ENCODE measurements around the gene GNAQ.
A peak's percentile ranks its signal among the peaks of the same experiment; 100 is the strongest.
"Not testable (repeated sequence)": the region's sequence is repeated elsewhere in the genome, so short reads cannot be mapped to it uniquely, and the experiment has no call there.

Gene GNAQ

DNA sequence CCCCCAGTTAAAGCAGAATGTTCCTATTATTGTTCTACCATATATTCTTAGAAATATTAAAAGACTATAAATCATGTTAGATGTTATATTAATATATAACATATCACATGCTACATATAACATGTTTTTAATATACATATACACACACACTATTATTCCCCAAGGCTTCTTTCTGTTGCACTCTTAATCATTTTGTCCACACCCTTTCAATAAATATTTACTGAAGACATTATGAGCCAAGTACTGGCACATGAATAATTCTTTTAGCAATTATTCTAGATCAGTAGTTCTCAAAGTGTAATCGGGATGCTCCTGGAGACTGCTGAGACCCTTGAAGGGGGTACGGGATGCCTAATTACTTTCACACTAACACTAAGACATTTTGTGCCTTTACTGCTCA is 143.9 kb downstream of the GNAQ start:
- 94% methylated on average over 2 of the region's 2 CpGs for WGBS
- Histone ChIP-seq H3K4me1 (ENCODE audit: insufficient read depth, low read length) (peaks cover 45% of the 10 kb centered on the region), H3K36me3 (ENCODE audit: insufficient read depth, low read length) (no peaks in the 10 kb centered on the region), H3K4me3 (ENCODE audit: low read length) (no peak overlapping the region), H3K9me3 (ENCODE audit: insufficient read depth, low read depth, low read length) (no peaks in the 10 kb centered on the region), H3K9ac (ENCODE audit: low read depth, low read length) (no peak overlapping the region), H3K27ac (ENCODE audit: low read depth, low read length) (no peak overlapping the region), H3K27me3 (ENCODE audit: insufficient read depth, low read length) (no peaks in the 10 kb centered on the region)

DNA sequence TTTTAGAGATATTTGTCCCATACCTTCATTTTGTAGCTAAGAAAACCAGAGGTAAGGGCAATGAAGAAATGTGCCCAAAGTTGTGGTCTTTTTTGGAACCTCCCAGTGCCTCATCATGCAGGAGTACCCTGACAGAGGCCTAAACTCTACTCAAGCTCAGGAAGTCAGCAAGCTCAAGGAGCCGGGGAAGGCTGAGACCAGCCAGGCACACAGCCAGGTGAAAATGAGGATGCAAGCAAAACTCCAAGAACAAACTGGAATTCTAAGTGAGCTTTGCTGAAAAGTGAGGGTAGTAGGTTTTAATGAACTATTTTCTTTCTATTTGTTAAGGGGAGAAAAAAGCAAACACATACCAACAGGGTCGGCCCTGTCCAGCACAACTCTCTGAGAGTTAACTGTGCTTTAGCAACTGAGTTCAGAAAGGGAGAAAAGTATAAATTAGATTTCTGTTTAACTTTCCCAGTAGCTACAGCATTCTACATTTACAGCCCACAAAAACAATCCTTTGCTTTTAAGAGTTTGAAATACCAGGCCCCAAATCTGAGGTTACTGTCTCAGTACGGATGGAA is 146.4 kb downstream of the GNAQ start:
- Histone ChIP-seq H3K9me3 (ENCODE audit: insufficient read depth, low read depth, low read length) (no peaks in the 10 kb centered on the region), H3K27ac (ENCODE audit: low read depth, low read length) (peak overlapping the region; percentile 39)
- 88% methylated on average over 2 of the region's 3 CpGs for WGBS

DNA sequence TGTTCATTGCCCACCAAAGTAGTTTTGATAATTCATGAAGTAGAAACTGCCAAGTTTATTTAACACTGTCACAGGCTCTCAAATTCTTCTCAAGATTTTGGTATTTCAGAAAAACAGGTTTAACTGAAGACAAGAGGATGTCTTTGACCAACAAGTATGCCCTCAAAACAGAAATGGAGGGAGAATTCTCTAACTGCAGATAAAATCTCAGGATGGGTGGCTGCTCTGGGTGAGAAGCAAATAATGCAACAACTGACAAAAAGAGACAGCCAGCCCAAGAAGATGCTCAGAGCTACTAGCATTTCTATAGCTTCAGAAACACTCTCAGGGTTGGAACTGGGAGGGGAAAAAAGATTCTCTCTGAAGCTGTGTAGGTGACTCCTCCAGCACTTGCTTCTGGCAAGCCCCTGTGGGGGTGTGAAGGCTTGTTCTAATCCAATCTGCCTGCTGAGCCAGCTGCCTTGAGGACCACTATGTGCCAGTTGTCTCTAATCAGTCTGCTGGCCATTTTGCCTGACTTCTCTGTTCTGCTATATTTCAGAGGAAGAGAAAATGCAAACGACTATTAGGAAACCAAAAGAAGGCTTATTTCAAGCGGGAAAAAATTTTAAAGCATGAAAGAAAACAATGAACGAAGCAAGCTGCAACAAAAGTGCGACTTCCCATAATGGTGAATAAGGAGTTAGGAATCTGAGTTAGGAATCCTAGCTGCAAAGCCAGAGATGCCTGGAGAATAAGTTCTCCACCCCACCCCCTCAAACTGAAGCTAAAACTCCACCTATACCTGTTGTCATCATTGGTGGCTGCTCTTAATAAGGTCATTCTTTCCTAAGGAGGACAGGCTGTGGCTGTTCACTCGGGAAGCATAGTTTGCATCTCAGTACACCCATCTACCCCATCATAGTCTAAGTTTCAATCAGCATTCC is 147.5 kb downstream of the GNAQ start:
- Histone ChIP-seq H3K36me3 (ENCODE audit: insufficient read depth, low read length) (no peaks in the 10 kb centered on the region), H3K4me3 (ENCODE audit: low read length) (no peak overlapping the region), H3K4me1 (ENCODE audit: insufficient read depth, low read length) (peaks cover 36% of the 10 kb centered on the region), H3K27ac (ENCODE audit: low read depth, low read length) (peak overlapping the region; percentile 39), H3K9me3 (ENCODE audit: insufficient read depth, low read depth, low read length) (no peaks in the 10 kb centered on the region), H3K27me3 (ENCODE audit: insufficient read depth, low read length) (no peaks in the 10 kb centered on the region), H3K9ac (ENCODE audit: low read depth, low read length) (no peak overlapping the region)
- WGBS = 47% methylated on average over 5 of the region's 5 CpGs

More for the DNA sequence above, 146.4 kb downstream of the GNAQ start:
- Histone ChIP-seq H3K4me3 (ENCODE audit: low read length) (no peak overlapping the region), H3K36me3 (ENCODE audit: insufficient read depth, low read length) (no peaks in the 10 kb centered on the region), H3K27me3 (ENCODE audit: insufficient read depth, low read length) (no peaks in the 10 kb centered on the region), H3K4me1 (ENCODE audit: insufficient read depth, low read length) (peaks cover 36% of the 10 kb centered on the region), H3K9ac (ENCODE audit: low read depth, low read length) (no peak overlapping the region)

DNA sequence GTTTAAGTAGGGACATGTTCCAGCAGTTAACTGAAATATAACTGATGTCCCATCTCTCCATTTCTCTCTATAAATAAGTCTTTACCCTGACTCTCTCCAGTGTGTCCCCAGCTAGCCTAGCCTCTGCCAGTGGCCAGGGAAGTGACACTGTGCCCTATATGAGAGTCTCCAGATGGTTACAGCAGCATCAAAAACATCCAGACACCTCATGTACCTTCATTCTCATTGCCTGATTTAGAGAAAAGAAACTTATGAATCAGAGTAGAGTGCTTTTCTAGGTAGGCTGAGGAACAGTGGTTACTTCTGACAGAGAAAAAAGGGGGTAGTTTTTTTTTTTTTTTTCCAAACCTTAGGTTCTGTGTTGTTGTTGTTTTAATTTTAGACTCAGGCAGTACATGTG is 148.5 kb downstream of the GNAQ start:
- no peaks in the 10 kb centered on the region for H3K27me3 ChIP-seq (ENCODE audit: insufficient read depth, low read length)
- H3K4me3 ChIP-seq (ENCODE audit: low read length) = no peak overlapping the region
- H3K27ac ChIP-seq (ENCODE audit: low read depth, low read length) = no peak overlapping the region
- H3K9ac ChIP-seq (ENCODE audit: low read depth, low read length) = no peak overlapping the region
- no peaks in the 10 kb centered on the region for H3K9me3 ChIP-seq (ENCODE audit: insufficient read depth, low read depth, low read length)
- no peaks in the 10 kb centered on the region for H3K36me3 ChIP-seq (ENCODE audit: insufficient read depth, low read length)
- peaks cover 34% of the 10 kb centered on the region for H3K4me1 ChIP-seq (ENCODE audit: insufficient read depth, low read length)

DNA sequence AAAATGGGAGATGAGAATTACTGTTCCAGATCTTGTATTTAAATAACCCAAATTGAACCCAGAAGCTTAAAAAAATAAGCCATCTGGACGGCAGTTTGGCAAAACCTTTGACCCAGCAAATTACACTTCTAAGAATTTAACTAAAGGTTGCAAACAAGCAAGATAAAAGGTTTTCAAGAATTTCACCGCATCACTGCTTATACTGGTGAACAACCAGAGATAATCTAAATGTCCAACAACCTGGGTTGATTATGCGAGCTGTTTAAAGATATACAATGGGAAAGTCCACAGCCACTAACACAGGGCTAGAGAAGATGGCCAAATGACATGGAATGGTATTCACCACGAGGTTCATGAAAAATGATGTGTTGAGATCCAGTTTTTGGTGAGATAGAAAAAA is 149.3 kb downstream of the GNAQ start:
- Histone ChIP-seq H3K27ac (ENCODE audit: low read depth, low read length) (no peak overlapping the region), H3K9ac (ENCODE audit: low read depth, low read length) (no peak overlapping the region), H3K4me1 (ENCODE audit: insufficient read depth, low read length) (peaks cover 34% of the 10 kb centered on the region), H3K9me3 (ENCODE audit: insufficient read depth, low read depth, low read length) (no peaks in the 10 kb centered on the region), H3K36me3 (ENCODE audit: insufficient read depth, low read length) (no peaks in the 10 kb centered on the region), H3K27me3 (ENCODE audit: insufficient read depth, low read length) (no peaks in the 10 kb centered on the region), H3K4me3 (ENCODE audit: low read length) (no peak overlapping the region)
- WGBS = 91% methylated on average over 4 of the region's 4 CpGs

DNA sequence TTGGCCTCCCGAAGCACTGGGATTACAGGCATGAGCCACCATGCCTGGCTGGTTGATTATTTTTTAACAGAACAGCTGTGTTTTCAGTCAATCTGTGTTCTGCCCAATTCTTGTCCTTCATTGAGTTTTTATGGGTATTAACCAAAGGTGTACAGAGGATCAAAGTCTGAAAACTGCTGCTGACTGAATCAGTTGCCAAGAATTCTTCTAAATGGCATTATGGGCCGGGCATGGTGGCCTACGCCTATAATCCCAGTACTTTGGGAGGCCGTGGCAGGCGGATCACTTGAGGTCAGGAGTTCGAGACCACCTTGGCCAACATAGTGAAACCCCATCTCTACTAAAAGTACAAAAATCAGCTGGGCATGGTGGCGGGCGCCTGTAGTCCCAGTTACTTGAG is 150.0 kb downstream of the GNAQ start:
- not testable (repeated sequence) for H3K27ac ChIP-seq (ENCODE audit: low read depth, low read length); H3K9ac ChIP-seq (ENCODE audit: low read depth, low read length); H3K27me3 ChIP-seq (ENCODE audit: insufficient read depth, low read length); H3K36me3 ChIP-seq (ENCODE audit: insufficient read depth, low read length); H3K9me3 ChIP-seq (ENCODE audit: insufficient read depth, low read depth, low read length); H3K4me3 ChIP-seq (ENCODE audit: low read length)
- 97% methylated on average over 8 of the region's 8 CpGs for WGBS
- H3K4me1 ChIP-seq (ENCODE audit: insufficient read depth, low read length) = peaks cover 34% of the 10 kb centered on the region

DNA sequence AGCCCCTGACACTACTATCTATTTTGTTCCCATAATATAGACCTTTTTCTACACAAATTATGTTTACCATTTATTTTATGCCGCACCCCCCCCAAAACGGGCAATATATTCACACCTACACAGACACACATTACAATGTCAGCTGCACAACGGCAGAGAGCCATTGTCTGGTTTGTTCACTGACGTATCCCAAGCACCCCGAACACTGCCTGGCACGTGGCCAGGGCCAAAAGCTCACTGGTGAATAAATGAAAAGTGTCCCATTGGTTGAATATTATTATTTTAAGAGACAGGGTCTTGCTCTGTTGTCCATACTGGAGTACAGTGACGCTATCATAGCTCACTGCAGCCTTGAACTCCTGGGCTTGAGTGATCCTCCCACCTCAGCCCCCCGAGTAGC is 150.5 kb downstream of the GNAQ start:
- Histone ChIP-seq H3K27me3 (ENCODE audit: insufficient read depth, low read length) (no peaks in the 10 kb centered on the region), H3K9me3 (ENCODE audit: insufficient read depth, low read depth, low read length) (no peaks in the 10 kb centered on the region), H3K4me3 (ENCODE audit: low read length) (no peak overlapping the region), H3K9ac (ENCODE audit: low read depth, low read length) (no peak overlapping the region), H3K4me1 (ENCODE audit: insufficient read depth, low read length) (peaks cover 37% of the 10 kb centered on the region), H3K36me3 (ENCODE audit: insufficient read depth, low read length) (no peaks in the 10 kb centered on the region), H3K27ac (ENCODE audit: low read depth, low read length) (no peak overlapping the region)
- 89% methylated on average over 8 of the region's 8 CpGs for WGBS

DNA sequence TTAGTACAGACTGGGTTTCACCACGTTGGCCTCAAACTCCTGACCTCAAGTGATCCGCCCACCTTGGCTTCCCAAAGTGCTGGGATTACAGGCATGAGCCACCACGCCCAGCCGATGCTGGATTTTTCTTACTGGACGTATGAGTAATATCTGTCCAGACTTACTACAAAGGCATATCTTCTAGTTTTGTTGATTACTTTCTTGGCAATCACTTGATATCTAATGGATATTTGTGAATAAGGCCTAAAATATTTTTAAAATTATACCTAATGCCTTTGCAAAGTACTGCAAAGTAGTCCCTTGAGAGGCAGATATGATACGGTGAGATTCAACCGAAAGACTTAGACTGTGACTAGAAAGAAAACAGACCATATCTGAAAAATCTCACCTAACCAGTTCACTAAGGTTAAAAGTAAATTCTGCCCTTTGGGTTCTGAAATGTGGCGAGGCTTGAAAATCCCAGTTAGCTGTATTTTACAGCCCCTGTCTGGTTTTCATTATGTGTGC is 152.1 kb downstream of the GNAQ start:
- WGBS = 96% methylated on average over 8 of the region's 8 CpGs
- peaks cover 25% of the 10 kb centered on the region for H3K4me1 ChIP-seq (ENCODE audit: insufficient read depth, low read length)
- H3K9ac ChIP-seq (ENCODE audit: low read depth, low read length) = no peak overlapping the region
- H3K36me3 ChIP-seq (ENCODE audit: insufficient read depth, low read length) = no peaks in the 10 kb centered on the region
- no peak overlapping the region for H3K4me3 ChIP-seq (ENCODE audit: low read length)
- no peaks in the 10 kb centered on the region for H3K9me3 ChIP-seq (ENCODE audit: insufficient read depth, low read depth, low read length)
- H3K27ac ChIP-seq (ENCODE audit: low read depth, low read length) = no peak overlapping the region
- H3K27me3 ChIP-seq (ENCODE audit: insufficient read depth, low read length) = no peaks in the 10 kb centered on the region

DNA sequence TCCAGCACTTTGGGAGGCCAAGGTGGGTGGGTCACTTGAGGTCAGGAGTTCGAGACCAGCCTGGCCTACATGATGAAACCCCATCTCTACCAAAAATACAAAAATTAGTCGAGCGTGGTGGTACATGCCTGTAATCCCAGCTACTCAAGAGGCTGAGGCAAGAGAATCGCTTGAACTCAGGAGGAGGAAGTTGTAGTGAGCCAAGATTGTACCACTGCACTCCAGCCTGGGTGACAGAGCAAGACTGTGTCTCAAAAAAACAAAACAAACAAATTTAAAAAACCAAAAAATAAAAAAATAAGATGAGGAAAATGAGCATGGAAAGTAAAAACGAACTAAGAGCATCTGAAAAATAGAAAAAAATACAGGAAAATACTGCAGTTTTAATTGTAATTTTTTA is 152.8 kb downstream of the GNAQ start:
- not testable (repeated sequence) for H3K9me3 ChIP-seq (ENCODE audit: insufficient read depth, low read depth, low read length); H3K4me3 ChIP-seq (ENCODE audit: low read length); H3K9ac ChIP-seq (ENCODE audit: low read depth, low read length); H3K27ac ChIP-seq (ENCODE audit: low read depth, low read length); H3K36me3 ChIP-seq (ENCODE audit: insufficient read depth, low read length); H3K27me3 ChIP-seq (ENCODE audit: insufficient read depth, low read length)
- H3K4me1 ChIP-seq (ENCODE audit: insufficient read depth, low read length) = peaks cover 18% of the 10 kb centered on the region
- WGBS = 94% methylated on average over 5 of the region's 5 CpGs

DNA sequence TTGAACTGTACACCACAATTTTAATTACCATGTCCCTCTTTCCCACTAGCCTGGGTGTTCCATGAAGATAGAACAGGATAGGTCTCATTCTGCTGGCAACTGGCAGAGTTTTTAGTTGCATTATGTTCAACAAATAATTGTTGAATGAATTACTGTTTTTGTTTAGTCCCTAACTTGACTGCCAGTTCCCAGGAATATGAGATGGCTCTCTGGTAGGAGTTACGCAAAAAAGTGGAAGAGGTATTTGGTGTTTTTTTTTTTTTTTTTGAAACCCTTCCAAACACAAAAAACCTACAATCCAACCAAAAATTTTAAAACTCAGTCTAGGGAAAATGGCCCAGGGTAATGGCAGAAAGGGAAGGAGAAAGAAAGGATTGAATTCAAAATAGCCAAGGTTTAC is 153.6 kb downstream of the GNAQ start:
- WGBS = no CpG with 5 or more reads among the region's 1 CpG
- Histone ChIP-seq H3K9me3 (ENCODE audit: insufficient read depth, low read depth, low read length) (no peaks in the 10 kb centered on the region), H3K27me3 (ENCODE audit: insufficient read depth, low read length) (no peaks in the 10 kb centered on the region), H3K36me3 (ENCODE audit: insufficient read depth, low read length) (no peaks in the 10 kb centered on the region), H3K27ac (ENCODE audit: low read depth, low read length) (no peak overlapping the region), H3K9ac (ENCODE audit: low read depth, low read length) (no peak overlapping the region), H3K4me1 (ENCODE audit: insufficient read depth, low read length) (peaks cover 12% of the 10 kb centered on the region), H3K4me3 (ENCODE audit: low read length) (no peak overlapping the region)

DNA sequence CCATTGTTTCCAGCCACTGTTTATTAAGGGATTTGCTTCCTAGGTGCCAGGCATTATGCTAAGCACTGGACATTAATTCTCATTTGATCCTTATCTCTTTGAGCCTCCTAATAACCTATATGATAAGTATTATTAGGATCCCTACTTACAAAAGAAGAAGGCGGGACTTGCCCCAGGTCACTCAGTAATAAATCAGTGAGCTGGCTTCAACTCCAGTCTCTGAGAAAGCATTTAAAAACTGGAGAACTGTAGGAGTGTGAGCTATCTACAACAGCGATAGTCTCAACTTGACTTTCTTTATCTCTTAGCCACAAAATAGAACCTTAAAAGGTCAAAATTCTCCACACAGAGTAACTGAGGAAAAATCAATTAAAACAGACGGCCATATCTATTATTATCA is 155.0 kb downstream of the GNAQ start:
- H3K4me3 ChIP-seq (ENCODE audit: low read length) = no peak overlapping the region
- H3K27ac ChIP-seq (ENCODE audit: low read depth, low read length) = no peak overlapping the region
- no peaks in the 10 kb centered on the region for H3K27me3 ChIP-seq (ENCODE audit: insufficient read depth, low read length)
- no peaks in the 10 kb centered on the region for H3K9me3 ChIP-seq (ENCODE audit: insufficient read depth, low read depth, low read length)
- peaks cover 16% of the 10 kb centered on the region for H3K4me1 ChIP-seq (ENCODE audit: insufficient read depth, low read length)
- H3K36me3 ChIP-seq (ENCODE audit: insufficient read depth, low read length) = no peaks in the 10 kb centered on the region
- H3K9ac ChIP-seq (ENCODE audit: low read depth, low read length) = no peak overlapping the region
- WGBS = 91% methylated on average over 3 of the region's 3 CpGs

Data from HUES64 (cell line).